CD4-positive, alpha-beta T cell treated with Interleukin-6 at 100 ng/mL for 8 hours (primary cell): ENCODE measurements around the gene EVX2.

Source experiments
- DNase-seq: peaks from one replicate; pipeline ENCODE4 v3.0.0-alpha.2; 2020; ENCODE audit warnings: mixed read lengths, low spot score

The EVX2 gene

DNA sequence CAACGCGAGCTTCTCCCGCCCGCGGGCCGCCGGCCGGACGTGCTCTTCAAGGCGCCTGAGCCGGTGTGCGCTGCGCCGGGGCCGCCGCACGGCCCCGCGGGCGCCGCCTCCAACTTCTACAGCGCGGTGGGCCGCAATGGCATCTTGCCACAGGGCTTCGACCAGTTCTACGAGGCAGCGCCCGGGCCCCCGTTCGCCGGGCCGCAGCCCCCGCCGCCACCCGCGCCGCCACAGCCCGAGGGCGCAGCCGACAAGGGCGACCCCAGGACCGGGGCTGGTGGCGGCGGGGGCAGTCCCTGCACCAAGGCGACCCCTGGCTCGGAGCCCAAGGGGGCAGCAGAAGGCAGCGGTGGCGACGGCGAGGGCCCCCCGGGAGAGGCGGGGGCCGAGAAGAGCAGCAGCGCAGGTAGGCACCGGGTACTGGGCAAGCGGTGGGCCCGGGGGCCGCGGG is 24.0 kb upstream of the EVX2 start:
- no peak for DNase-seq

DNA sequence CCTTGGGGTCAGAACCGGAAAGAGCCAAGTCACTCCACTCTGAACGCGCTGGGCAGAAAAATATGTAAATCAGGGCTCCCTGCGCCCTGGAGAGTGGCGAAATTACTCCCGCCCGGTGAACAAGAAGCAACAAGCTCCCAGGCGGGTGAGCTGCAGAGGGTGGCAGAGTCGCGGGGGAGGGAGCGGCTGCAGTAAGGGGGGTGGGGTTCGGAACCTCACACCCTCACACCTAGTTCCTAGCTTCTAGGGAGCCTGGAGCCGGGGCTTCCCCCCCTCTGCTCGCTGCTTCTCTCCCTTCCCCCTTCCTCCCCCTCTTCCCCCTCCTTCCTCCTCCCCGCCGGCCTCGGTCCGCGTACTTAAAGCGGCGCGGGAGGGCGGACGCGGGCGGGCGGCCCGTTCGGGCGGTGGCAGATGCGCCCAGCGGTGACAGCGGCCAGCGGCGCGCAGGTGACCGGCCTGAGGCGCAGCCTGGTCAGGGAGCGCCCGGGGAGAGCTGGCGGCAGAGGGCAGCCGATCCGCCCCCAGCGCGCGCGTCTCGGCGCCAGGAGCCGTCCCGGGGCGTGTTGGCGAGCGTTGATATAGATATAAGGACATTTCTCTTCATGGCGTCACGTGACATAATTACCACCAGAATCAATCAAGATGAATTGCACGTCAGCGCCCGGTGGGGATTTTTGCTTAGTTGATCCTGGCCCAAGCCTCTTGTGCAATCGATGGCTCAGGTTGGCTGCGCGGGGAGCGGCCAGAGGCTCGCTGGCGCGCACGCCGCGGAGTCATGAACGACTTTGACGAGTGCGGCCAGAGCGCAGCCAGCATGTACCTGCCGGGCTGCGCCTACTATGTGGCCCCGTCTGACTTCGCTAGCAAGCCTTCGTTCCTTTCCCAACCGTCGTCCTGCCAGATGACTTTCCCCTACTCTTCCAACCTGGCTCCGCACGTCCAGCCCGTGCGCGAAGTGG is 23.1 kb upstream of the EVX2 start, which contains the start of gene HOXD11:
HOXD11 (plus strand) TSS at position 700 of the 959 bp plus-strand sequence; CDS start at position 776, 76 bp downstream.
- no peak for DNase-seq

DNA sequence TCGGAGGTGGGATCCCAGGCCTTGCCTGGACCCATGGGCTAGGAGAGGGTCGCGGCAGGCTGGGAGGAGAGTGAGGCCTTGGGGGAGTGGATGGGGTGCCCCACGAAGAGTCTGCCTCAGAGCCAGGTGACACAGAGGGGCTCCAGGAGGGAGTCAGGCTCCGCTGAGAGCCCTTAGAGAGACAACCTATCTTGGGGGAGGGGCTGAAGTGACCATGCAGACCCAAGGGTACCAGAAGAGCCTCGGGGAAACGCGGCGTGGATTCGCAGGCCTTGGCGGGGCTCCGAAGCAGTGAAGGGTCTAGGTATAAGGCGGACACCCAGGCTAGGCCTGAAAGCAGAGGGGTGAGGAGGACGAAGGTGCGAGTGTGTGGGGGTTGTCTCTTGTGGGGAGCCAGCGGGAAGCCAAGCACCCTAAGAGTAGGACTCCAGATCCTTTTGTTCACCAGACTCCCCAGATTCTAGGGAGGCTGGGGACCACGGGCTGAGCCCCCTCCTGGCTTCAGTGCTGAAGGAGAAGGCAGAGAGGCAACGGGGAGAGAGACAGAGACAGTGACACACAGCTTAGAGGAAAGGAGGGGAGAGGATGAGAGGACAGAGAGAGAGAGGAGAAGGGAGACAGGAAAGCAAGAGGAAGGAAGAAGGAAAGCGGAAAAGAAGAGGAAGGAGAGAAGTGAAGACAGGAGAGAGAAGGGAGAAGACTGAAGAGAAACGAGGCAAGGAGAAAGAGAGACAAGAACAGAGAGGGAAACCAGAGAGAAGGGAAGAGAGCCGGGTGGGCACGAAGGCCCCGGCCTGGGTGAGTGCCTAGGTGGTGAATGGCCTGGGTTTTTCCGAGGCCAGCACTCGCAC is 22.2 kb upstream of the EVX2 start:
- DNase-seq = no peak

DNA sequence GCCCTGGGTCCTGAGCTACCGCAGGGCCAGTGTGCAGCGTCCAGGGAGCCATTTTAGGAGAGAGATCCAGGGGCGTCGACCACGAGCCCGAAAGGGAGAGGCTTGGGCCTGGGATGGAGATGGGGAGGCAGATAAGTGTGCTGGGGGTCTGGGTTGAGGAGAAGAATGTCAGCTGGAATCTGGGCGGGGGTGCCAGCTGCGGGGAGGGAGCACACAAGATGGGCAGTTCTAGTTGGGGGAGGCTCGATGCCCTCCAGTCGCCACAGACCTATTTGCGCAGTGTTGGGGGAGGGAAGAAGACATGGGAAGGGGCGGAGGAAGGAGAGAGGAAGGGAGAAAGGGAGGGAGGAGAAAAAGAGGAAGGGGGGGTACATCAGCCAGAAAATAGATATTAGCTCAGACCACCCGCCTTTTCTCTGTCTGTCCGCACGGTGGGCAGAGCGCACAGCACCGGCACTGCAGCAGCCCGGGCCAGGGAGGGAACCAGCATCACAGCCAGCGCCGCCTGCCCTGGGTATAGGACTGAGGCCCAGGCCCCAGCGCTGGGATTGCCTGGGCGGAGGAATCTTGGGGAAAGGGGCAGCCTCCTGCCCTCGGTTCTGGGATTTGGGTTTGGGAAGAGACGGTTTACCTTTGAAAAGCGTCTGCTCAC is 21.4 kb upstream of the EVX2 start:
- DNase-seq = no peak

DNA sequence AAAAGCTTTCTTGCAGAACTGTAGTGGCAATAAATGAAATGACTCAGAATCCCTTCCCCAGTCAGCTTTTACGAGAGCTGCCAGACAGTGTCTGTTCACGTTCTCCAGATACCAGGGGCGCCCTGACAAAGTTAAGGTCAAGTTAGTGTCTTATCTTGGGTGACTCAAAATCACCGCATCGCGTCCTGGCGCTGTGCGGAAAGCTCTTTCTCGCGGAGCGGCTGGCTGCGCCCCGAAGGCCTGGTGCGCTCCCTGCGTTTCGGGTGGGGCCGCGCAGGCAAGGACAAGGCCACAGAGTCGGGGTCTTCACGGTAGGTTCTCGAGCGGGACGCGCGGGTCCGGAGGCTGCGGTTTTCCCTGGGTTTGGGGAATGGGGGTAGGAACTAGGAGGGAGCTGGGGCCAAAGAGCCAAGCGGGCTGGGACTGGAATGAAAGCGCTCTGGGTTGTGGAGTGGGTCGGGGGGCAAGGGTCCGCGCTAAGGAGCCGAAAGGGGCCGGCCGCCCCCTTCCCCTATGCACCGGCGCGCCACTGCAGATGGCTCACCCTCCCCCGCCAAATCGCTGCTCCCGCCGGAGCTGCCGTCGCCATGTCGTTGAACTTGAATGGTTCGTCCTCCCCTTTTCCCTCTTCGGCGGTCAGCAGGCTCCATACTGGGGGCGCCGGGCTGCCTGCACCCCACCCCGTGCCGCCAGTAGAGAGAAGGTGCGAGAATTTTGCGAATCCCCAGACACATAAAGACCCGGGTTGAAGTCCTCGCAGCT is 20.7 kb upstream of the EVX2 start:
- DNase-seq = no peak

DNA sequence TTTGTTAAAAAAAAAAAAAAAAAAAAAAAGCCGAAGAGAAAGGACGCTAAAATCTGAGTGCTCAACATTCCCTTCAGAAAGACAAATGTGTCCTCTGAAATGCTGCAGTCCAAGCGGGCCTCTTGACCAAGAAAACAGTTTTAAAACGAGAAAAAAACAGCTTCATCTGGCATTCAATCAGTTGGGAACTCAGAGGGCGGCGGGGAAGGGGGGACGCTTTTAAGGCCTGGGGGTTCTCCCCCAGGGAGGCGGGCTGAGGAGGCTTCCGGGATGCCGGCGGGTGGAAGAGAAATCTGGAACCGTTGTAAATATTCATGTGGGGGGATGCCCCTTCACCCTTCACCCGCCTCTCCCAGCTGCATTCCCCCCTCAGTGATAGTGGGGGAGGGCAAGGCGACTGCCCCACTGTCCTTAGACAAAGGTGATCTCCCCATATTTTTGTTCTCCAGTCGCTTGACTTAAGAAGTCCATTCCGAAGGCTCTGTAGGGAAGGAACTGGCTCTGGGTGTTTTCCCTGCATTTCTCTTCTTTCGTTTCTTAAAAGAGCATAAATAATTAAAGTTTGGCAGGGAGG is 20.1 kb upstream of the EVX2 start:
- DNase-seq = no peak

DNA sequence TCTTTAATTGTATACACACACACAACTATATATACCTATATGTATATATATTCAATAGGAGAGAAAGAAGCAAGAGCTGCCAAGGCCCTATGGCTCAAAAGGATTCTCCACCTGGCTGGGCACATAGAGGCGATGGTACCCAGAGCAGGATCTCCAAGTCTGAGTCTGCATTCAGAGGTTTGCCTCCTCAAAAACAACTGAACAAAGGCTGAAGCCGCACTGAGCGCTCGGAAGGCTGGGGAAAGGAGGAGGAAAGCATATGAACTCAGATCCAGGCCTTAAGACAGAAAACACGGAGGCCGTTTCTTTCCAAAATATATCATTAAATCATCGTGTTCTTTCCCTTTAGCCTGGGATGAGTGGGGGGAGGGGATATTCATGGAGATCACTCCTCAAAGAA is 19.4 kb upstream of the EVX2 start:
- DNase-seq = no peak

DNA sequence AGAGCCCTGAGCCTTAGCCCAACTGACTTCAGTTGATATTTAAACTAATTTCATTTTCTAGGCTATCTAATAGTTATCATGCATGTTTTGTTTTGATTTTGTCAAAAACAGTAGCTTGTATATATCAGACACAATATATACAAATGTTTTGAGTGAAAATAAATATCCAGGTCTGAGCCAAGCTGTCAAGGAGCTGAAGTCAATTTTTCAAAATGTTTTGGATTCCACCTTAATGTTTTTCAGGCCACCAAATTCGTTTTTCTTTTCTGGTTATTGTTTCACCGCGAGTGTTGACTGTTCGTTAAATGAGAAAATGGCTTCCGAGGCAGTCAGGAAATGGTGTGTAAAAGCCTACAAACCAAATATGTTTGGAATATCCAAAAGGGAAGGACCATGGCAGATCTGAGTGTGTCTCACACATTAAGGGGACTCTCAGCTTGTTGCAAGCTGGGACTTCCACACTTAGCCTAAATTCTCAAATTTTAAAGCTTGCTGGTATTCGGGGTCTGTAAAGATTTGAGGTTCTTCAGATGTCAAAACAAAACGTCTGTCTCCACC is 18.6 kb upstream of the EVX2 start:
- no peak for DNase-seq

DNA sequence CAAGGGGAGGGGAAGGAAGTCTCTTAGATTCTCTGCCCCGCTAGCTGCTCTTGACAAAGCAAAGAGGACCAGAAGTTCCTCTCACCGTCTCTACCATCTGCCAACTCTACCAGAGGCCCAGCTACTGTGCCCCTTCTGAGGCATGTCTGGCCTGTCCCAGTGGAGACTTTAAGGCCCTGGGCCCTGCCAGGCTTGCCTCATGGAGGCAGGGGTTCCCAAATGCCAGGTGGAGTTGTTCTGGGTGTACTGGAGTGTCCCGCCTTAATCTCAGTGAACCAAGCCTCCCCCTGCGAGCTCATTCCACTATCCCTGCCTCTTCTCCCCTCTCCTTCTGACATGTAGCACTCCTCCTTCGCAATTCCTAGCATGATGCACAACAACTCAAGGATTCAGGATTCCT is 18.1 kb upstream of the EVX2 start:
- DNase-seq = no peak

DNA sequence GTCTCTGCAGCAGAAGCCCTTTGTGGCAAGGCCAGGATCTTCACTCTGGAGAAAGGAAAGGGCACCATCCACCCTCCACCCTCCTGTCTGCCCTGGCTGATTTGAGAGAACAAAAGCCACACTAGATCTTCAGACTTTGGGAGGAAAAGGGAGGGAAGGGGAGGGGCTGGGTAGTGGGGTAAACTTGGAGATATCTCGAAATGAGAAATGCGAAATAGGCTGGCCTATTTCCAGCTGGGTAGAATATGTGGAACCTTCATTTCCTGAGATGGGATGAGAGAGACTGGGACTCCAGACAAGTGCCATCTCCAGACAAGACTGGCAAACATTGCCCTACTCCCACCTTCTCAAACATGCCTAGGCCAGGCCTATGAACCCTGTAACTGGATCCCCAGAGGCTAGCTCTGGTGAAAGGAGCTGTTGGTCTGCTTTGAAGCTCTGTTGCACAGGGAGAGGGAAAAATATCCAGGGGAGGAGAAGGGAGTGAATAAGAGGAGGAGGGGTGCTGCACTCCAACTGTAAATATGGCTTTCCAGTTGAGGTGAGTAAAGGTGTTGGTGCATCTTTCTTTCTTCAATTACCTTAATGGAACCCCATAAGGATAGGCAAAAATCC is 17.6 kb upstream of the EVX2 start:
- DNase-seq = no peak

DNA sequence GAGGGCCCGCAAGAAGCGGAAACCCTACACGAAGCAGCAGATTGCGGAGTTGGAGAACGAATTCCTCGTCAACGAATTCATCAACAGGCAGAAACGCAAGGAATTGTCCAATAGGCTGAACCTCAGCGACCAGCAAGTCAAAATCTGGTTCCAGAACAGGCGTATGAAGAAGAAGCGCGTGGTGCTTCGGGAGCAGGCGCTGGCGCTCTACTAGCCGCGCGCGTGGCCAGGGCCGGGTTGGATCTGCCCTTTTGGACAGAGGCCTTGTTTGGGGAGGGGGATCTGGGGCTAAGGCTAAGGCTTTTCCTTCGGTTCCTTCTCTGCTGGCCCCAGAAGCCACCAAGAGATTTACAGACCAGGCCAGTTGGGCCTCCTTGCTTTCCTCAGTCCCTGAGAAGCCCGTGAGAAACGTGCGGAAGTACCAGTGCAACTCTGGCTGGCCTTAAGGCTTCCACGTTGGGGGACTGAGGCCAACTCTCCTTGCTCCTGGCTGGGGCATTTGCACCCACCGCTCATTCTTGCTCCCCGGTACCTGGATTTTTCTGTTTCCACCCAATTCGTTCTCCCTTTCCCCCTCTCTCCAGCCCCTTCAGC is 16.9 kb upstream of the EVX2 start:
- no peak for DNase-seq

DNA sequence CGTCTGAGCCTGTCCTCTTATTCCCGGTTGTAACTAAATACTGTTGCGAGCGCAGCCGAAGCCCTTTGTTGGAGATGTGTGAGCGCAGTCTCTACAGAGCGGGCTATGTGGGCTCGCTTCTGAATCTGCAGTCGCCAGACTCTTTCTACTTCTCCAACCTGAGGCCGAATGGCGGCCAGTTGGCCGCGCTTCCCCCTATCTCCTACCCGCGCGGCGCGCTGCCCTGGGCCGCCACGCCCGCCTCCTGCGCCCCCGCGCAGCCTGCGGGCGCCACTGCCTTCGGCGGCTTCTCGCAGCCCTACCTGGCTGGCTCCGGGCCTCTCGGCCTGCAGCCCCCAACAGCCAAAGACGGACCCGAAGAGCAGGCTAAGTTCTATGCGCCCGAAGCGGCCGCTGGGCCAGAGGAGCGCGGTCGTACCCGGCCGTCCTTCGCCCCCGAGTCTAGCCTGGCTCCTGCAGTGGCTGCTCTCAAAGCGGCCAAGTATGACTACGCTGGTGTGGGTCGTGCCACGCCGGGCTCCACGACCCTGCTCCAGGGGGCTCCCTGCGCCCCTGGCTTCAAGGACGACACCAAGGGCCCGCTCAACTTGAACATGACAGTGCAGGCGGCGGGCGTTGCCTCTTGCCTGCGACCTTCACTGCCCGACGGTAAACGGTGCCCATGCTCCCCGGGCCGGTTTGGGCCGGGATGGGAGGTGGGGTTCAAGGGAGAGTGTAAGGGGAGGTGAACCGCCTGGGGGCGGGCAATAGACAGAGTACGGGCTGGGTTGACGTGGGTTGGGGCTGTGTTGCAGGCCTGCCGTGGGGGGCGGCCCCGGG is 16.2 kb upstream of the EVX2 start, which contains the start of gene HOXD12:
HOXD12 (plus strand) TSS at position 68 of the 819 bp plus-strand sequence; CDS start at position 75, 7 bp downstream.
- no peak for DNase-seq

DNA sequence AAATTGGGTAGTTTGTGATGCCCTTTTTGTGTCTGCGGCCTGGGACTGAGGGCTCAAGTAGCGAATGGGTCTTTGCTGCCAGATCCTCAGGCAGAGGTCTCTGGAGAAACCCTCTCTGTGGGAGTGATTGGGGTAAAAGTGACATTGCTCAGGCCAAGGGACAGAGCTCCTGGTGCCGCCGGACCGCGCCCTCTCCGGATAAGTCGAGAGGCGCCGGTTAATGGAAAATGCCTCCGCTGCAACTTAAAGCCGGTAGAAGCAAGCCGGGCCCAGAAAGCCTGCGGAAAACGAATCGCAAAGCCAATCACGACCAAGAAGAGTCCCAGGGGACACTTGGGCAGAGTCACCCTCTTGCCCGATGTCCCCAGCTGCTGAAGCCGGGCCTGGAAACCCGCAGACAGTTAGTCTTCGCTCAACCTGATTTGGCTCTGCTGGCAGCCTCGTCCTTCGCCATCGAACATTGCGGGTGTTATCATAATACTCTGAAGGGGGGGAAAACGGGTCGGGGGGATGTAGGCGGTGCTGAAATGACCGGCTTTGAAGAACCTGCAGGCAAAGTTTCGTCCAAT is 15.5 kb upstream of the EVX2 start:
- no peak for DNase-seq

DNA sequence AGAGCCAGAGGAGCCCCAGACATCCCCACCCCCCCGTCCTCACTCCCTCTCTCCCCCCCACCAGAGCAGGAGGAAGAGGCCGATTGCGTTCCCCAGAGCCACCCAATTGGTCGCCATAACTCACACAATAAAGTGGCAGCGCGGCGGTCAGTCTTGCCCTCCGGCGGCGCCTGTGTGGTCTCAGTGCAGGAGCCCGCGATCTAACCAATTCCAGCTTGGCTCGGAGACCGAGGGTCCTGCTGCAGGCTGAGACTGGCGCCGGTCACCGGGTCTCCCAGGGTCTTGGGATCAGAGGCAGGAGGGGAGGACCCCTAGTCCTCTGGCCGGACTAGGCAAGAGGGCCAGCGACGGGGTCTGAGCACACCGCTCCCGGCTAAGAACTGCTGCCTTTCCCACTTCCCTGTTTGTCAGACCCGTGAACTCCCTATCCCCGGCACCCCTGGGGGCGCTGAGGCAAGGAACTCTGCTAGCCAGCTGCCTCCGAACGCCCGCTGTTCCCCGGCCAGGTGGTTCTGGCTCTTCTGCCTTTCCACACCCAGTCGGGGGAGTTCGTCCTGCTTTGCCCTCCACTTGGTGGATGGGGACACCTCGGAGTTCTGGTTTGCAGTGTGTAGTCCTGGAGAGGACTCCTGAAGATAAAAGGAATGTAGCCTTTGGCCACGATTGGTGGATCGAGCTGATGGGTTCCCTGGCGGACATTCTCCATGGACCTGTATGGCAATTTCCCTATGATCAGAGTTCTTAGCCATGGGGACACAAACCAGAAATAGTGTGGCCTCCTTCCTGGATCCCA is 14.8 kb upstream of the EVX2 start:
- no peak for DNase-seq

DNA sequence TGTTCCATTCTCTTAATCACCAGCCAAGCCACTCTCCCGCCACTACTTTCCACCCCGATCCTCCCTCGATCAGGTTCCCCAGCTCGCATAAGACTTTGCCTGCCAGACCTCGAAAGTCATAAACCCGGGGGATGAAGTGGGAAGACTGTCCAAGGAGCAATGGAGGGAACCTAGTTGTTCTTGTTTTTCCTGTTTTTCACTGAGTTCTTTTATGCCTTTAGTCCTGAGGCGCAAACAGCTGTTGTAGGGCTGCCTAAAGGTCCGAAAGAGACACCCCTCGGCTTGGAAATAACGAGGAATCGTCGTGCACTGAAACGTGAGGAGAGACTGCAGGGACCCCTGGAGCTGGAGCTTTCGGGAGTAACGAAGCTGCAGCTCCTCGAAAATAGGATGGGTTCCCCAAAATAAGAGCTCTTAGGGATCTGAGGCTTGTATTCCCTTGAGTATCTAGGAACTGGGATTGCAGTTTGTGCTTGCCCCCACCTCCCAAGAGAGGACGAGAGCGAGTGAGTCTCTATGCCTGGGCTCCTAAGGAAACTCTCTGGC is 14.1 kb upstream of the EVX2 start:
- DNase-seq = no peak

DNA sequence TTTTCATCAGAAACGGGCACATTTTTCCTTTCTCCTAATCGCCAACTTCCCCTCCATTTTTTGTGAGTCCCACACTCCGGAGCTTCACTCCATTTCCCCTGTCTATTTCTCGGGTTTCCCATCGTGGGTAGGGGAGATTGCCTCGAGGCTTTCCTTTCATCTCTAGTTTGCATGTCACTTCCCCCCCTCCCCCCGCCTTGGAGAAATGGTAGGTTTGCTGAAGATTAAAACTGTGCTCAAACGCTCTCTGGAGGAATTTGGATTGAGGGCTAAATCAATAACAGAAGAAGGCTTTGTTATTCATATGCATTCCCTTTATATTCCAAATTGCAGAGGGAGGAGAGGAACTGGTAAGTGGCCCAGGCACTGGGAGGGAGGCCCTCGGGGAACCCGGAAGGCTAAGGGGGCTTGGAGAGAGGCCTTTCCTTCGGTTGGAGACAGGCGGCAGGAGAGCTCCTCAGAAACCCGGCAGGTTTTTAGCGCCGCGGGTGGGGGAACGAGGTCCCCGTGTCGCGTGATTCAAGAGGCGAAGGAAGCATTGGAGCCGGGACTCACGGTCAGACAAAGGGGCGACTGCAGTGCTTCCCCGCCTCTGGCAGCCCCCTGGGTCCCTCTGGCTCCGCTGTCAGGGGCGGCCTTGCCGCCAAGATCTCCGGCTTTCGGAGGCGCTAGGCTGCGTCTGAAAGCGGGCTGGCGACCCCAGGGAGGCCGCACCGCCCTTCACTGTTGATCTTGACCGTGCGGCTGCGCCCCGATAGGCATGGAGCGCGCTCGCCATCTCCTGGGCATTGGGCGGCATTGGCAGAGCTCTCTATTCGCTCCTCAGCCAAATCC is 13.4 kb upstream of the EVX2 start:
- DNase-seq = peak; percentile 38
